Spleen (tissue), 7 donors: ENCODE data around the gene PLEKHG3.

Experiments used
- CTCF ChIP-seq, 11 experiments: fragments of 200-600 bp in 7 of 11; fragments of 450-650 bp in 4 of 11; sonication (generic) in 4 of 11; IDR thresholded peaks in 8 of 11; conservative IDR thresholded peaks in 3 of 11; 1 replicate in 7 of 11; 2 replicates in 4 of 11; pipeline versions ENCODE4 v1.4.0 to v1.8.0; 2016 to 2021; ENCODE audit warnings: antibody characterized with exemption in 11 of 11, inconsistent platforms in 4 of 11, mild to moderate bottlenecking in 1 of 11
- POLR2A ChIP-seq, 3 donors: fragments of 450-650 bp; IDR thresholded peaks; one replicate each; pipeline ENCODE4 v1.5.1; 2017; ENCODE audit warnings: antibody characterized with exemption in 3 of 3, mild to moderate bottlenecking in 1 of 3
- POLR2AphosphoS5 ChIP-seq, 3 donors: sonication (generic); formaldehyde crosslinking; IDR thresholded peaks; one replicate each; pipeline ENCODE4 v1.5.1; 2017; ENCODE audit warnings: antibody characterized with exemption in 3 of 3
- donor health status: DM: no; HTN: no; CAD: no; lungs with moderate emphysema.
- donor health status: DM: no; HTN: no; CAD: no.
- donor health status: DM: no; HTN: no; CAD: no.

GRCh38 chr14:64734990-64735389, 30.8 kb downstream of the PLEKHG3 start:
- no peak for TF ChIP-seq CTCF (IDR thresholded peaks at IDR 0.05 in 8 of 11, conservative IDR thresholded peaks at IDR 0.05 in 3 of 11)
- no peak for TF ChIP-seq POLR2AphosphoS5 (IDR thresholded peaks at IDR 0.05)
- no peak for TF ChIP-seq POLR2A (IDR thresholded peaks at IDR 0.05)
